Bronchial epithelial cell (primary cell): Measurements from ENCODE around the gene PLD4. TPM values are rescaled to one million over a fixed set of nuclear protein-coding genes. Genes with fewer than 3 reads are reported as not detected.

ENCODE experiments used
- DNase-seq: peaks from one replicate; pipeline ENCODE4 v3.0.0-alpha.2; 2010; ENCODE audit warnings: low read depth
- FAIRE-seq: peaks from 2 replicates; lab custom pipeline; 2011; peaks lifted over from hg19 to GRCh38; lab: Jason Lieb, UNC
- H3K27me3 ChIP-seq: 2 replicates; pipeline ENCODE4 v1.5.1; 2011; ENCODE audit warnings: low read length; ENCODE audit not compliant: control insufficient read depth, insufficient read depth
- H3K36me3 ChIP-seq: 2 replicates; pipeline ENCODE4 v1.5.1; 2011; ENCODE audit warnings: low read length; ENCODE audit not compliant: control insufficient read depth, insufficient read depth
- H3K4me3 ChIP-seq: 2 replicates; pipeline ENCODE4 v1.5.1; 2011; ENCODE audit warnings: mild to moderate bottlenecking, low read depth, low read length, control low read depth
- total RNA-seq: library from RNA; depleted of rRNA; stranded (reverse); fragments of >200 nt; gene quantifications from 2 replicates; pipeline ENCODE4 v1.2.1, GENCODE V29; 2014
- TF ChIP-seq, protein P1 (sequence below): IDR thresholded peaks from 2 replicates; pipeline ENCODE4 v1.5.1; 2011; ENCODE audit warnings: mild to moderate bottlenecking, moderate library complexity, low read length, control low read depth, inconsistent platforms; ENCODE audit not compliant: insufficient read depth, severe bottlenecking

The PLD4 gene
- total RNA-seq, 1 donor from 2014 or later = not detected

- Histone ChIP-seq H3K36me3 (peaks cover 2% of the 10 kb centered on the region), H3K4me3 (no peak overlapping the region), H3K27me3 (no peaks in the 10 kb centered on the region)
- DNase-seq = no peak
- TF ChIP-seq, protein P1, sequence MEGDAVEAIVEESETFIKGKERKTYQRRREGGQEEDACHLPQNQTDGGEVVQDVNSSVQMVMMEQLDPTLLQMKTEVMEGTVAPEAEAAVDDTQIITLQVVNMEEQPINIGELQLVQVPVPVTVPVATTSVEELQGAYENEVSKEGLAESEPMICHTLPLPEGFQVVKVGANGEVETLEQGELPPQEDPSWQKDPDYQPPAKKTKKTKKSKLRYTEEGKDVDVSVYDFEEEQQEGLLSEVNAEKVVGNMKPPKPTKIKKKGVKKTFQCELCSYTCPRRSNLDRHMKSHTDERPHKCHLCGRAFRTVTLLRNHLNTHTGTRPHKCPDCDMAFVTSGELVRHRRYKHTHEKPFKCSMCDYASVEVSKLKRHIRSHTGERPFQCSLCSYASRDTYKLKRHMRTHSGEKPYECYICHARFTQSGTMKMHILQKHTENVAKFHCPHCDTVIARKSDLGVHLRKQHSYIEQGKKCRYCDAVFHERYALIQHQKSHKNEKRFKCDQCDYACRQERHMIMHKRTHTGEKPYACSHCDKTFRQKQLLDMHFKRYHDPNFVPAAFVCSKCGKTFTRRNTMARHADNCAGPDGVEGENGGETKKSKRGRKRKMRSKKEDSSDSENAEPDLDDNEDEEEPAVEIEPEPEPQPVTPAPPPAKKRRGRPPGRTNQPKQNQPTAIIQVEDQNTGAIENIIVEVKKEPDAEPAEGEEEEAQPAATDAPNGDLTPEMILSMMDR = no peak
- FAIRE-seq = no peak
These were observed 51.0 kb downstream of the PLD4 start for GRCh38 chr14:104975481-104976197.

DNA sequence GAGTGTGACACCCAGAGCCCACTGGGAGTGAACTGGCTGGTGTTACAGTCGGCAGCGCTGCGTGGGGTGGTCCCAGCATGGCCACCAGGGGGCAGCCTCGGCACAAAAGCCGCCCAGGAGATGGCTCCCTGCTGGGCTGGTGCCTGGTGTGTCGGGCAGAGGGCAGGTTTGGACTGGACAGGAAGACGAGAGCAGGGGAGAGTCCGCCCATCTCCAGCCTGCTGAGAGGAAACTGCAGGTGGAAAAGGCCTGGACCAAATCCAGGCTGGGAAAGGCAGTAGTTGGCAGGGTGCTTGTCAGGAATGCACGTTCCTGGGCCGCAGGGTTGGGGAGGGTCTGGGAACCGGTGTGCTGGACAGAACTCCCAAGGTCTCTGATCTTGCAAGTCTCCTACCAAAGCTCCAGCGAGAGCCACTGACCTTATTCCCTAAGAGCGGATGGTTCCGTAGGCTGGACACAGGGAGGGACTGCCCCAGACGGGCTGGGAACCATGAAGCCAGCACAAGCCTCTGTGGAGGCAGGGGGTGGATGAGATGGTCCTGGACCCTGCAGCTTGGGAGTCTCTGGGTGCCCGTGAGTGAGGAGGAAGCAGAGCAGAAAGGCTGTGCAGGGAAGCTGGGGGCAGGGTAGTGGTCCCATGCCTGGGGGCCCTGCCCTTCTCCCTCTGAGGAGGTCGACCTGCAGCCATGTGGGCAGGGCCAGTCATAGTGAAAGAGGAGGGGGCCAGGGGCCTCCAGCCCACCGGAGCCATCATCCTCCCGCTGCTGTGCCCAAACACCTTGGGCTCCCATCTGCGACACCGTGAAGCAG lies 51.7 kb downstream of the PLD4 start:
- peaks cover 2% of the 10 kb centered on the region for H3K36me3 ChIP-seq
- TF ChIP-seq, protein P1 = peak; percentile 94
- no peaks in the 10 kb centered on the region for H3K27me3 ChIP-seq
- FAIRE-seq (peak; percentile 77), DNase-seq (peak; percentile 78)
- H3K4me3 ChIP-seq = peak overlapping the region; percentile 80

- H3K4me3 ChIP-seq = peak overlapping the region; percentile 80
- no peaks in the 10 kb centered on the region for H3K27me3 ChIP-seq
- TF ChIP-seq, protein P1 = no peak
- DNase-seq (no peak), FAIRE-seq (no peak)
- no peaks in the 10 kb centered on the region for H3K36me3 ChIP-seq
These were observed 52.5 kb downstream of the PLD4 start for GRCh38 chr14:104977008-104977680.

GRCh38 chr14:104977681-104978653 lies 53.3 kb downstream of the PLD4 start, which contains the start of gene AHNAK2:
AHNAK2 (minus strand) TSS chr14:104978374; CDS start chr14:104978237, 137 bp downstream.
- peak; percentile 70 for DNase-seq
- H3K4me3 ChIP-seq = peak within 1 kb of the TSS; percentile 80
- no peak for FAIRE-seq
- no peaks in the 10 kb centered on the region for H3K27me3 ChIP-seq
- TF ChIP-seq, protein P1 = no peak
- no peaks in the 10 kb centered on the region for H3K36me3 ChIP-seq
